Common myeloid progenitor, CD34-positive (primary cell): Measurements from ENCODE around the gene SPEG.
A peak's percentile ranks its signal among the peaks of the same experiment; 100 is the strongest.

Experiments
- CTCF ChIA-PET: fragments of 350-600 bp; sonication (Branson Sonifier 250); formaldehyde crosslinking; loops from one replicate; lab custom pipeline; 2021; ENCODE audit warnings: antibody characterized with exemption; lab: Charles Lee
- POLR2A ChIA-PET: fragments of 350-600 bp; sonication (Branson Sonifier 250); formaldehyde crosslinking; loops from one replicate; lab custom pipeline; 2021; ENCODE audit warnings: antibody characterized with exemption; lab: Charles Lee
- DNase-seq, 3 donors: peaks; one replicate each; pipeline versions ENCODE4 v3.0.0 to v3.0.0-alpha.2; 2013
- H3K27ac ChIP-seq, 2 experiments: 1 replicate in 1 of 2; 2 replicates in 1 of 2; pipeline ENCODE4 v1.7.0; 2013; ENCODE audit warnings: inconsistent platforms in 2 of 2, low read length in 2 of 2, mild to moderate bottlenecking in 2 of 2, low read depth in 1 of 2, moderate library complexity in 1 of 2; ENCODE audit not compliant: severe bottlenecking in 2 of 2, insufficient read depth in 1 of 2, poor library complexity in 1 of 2
- H3K27me3 ChIP-seq, 5 experiments: replicated peaks in 2 of 5; 1 replicate in 3 of 5; 2 replicates in 2 of 5; pipeline versions ENCODE4 v1.6.1 to v1.7.0; 2013; ENCODE audit warnings: low read length in 4 of 5, mild to moderate bottlenecking in 2 of 5, moderate library complexity in 2 of 5, inconsistent platforms in 1 of 5; ENCODE audit not compliant: insufficient read depth in 5 of 5, control insufficient read depth in 4 of 5
- H3K36me3 ChIP-seq, 4 experiments: 1 replicate in 2 of 4; 2 replicates in 2 of 4; pipeline versions ENCODE4 v1.6.1 to v1.7.0; 2013; ENCODE audit warnings: low read length in 3 of 4, control low read depth in 1 of 4, mild to moderate bottlenecking in 1 of 4; ENCODE audit not compliant: control insufficient read depth in 4 of 4, insufficient read depth in 4 of 4
- H3K4me1 ChIP-seq, 4 experiments: 1 replicate in 3 of 4; 2 replicates in 1 of 4; pipeline versions ENCODE4 v1.6.1 to v1.7.1; 2013; ENCODE audit warnings: low read length in 3 of 4, mild to moderate bottlenecking in 3 of 4, control low read depth in 1 of 4, inconsistent platforms in 1 of 4, moderate library complexity in 1 of 4; ENCODE audit not compliant: control insufficient read depth in 4 of 4, insufficient read depth in 4 of 4; ENCODE audit errors: control extremely low read depth in 1 of 4
- H3K4me3 ChIP-seq, 7 experiments: 1 replicate in 4 of 7; 2 replicates in 3 of 7; pipeline versions ENCODE4 v1.5.1 to v1.7.0; 2013; ENCODE audit warnings: mild to moderate bottlenecking in 7 of 7, low read length in 6 of 7, moderate library complexity in 6 of 7, inconsistent platforms in 2 of 7, low read depth in 2 of 7, control low read depth in 1 of 7; ENCODE audit not compliant: insufficient read depth in 4 of 7, control insufficient read depth in 1 of 7; ENCODE audit errors: extremely low read depth in 1 of 7
- H3K9me3 ChIP-seq, 5 experiments: 1 replicate in 4 of 5; 2 replicates in 1 of 5; pipeline versions ENCODE4 v1.6.1 to v1.7.1; 2013; ENCODE audit warnings: low read length in 4 of 5, mild to moderate bottlenecking in 2 of 5, inconsistent platforms in 1 of 5, low read depth in 1 of 5, moderate library complexity in 1 of 5; ENCODE audit not compliant: control insufficient read depth in 4 of 5, insufficient read depth in 2 of 5; ENCODE audit errors: control extremely low read depth in 1 of 5
- WGBS: methylation state at CpG from one replicate; pipeline ENCODE4 v1.1.5; 2013; ENCODE audit not compliant: insufficient coverage; 5-methylcytosine and 5-hydroxymethylcytosine counted together

Gene SPEG

GRCh38 chr2:219491278-219491963, 56.8 kb downstream of the SPEG start:
- Histone ChIP-seq H3K4me1 (peaks cover 0 to 8% (median under 1%) of the 10 kb centered on the region in 4 experiments), H3K27me3 (peaks cover 0 to 77% (median 34%) of the 10 kb centered on the region in 5 experiments), H3K9me3 (no peaks in the 10 kb centered on the region), H3K27ac (no peak overlapping the region), H3K4me3 (no peak overlapping the region), H3K36me3 (no peaks in the 10 kb centered on the region)
- CTCF ChIA-PET: interaction anchor here (1.2 to 60.5 kb wide), 6 partner anchors 9 to 72 kb away, joined by 4 to 1724 read pairs (median 8); partner anchors contain the start of genes ASIC4, CHPF and TMEM198
- no peak for DNase-seq
- 88% methylated on average over 11 of the region's 14 CpGs for WGBS
- POLR2A ChIA-PET: no interaction called here

DNA sequence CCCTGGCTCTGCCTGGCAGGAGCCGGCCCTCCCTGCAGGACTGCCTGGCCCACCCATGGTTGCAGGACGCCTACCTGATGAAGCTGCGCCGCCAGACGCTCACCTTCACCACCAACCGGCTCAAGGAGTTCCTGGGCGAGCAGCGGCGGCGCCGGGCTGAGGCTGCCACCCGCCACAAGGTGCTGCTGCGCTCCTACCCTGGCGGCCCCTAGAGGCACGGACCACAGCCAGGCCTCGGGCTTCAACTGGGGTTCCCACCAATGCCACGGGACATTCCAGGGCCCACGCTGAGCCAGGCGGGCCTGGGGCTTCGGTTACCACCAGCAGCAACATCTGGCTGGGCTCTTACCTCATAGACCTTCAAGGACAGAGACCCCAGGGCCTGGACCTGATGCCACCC, 57.9 kb downstream of the SPEG start:
- CTCF ChIA-PET: interaction anchor here (0.8 to 60.5 kb wide), 7 partner anchors 10 to 90 kb away, joined by 3 to 1724 read pairs (median 6); partner anchors contain the start of genes ASIC4, CHPF and TMEM198
- no peak for DNase-seq
- H3K9me3 ChIP-seq: no peaks in the 10 kb centered on the region
- H3K4me3 ChIP-seq: no peak overlapping the region
- POLR2A ChIA-PET: no interaction called here
- no peaks in the 10 kb centered on the region for H3K36me3 ChIP-seq
- peaks cover 0 to 83% (median 32%) of the 10 kb centered on the region in 5 experiments for H3K27me3 ChIP-seq
- peaks cover 0 to 20% (median 7%) of the 10 kb centered on the region in 4 experiments for H3K4me1 ChIP-seq
- WGBS: 86% methylated on average over 9 of the region's 20 CpGs
- no peak overlapping the region for H3K27ac ChIP-seq

DNA sequence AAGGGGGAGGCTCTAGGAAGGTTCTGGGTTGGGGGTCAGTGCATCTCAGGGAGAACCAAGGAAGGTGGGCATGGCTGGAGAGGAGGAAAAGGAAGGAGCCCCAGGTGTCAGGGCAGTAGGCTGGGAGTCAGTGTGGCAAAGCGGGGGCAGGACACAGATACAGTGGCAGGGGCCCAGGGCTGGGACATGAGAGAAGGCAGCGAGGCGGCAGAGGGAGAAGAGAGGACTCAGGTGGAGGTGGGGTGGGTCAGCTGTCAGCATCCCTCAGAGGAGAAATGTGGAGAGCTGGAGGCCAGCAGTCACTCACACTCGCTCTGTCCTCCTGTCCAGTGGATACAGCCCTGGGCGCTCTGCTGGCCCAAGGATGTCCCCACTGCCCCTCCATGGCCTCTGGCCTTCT, 58.4 kb downstream of the SPEG start:
- no peak overlapping the region for H3K27ac ChIP-seq
- peaks cover 0 to 84% (median 32%) of the 10 kb centered on the region in 5 experiments for H3K27me3 ChIP-seq
- no peaks in the 10 kb centered on the region for H3K36me3 ChIP-seq
- no peaks in the 10 kb centered on the region for H3K9me3 ChIP-seq
- ChIA-PET POLR2A (no interaction called here), CTCF (interaction anchor here (1.7 to 60.5 kb wide), 3 partner anchors 9 to 31 kb away, joined by 5 to 1724 read pairs (median 78); partner anchors contain the start of genes ASIC4, CHPF and TMEM198)
- peaks cover 0 to 25% (median 12%) of the 10 kb centered on the region in 4 experiments for H3K4me1 ChIP-seq
- H3K4me3 ChIP-seq: no peak overlapping the region
- 94% methylated on average over 3 of the region's 5 CpGs for WGBS
- DNase-seq: no peak

DNA sequence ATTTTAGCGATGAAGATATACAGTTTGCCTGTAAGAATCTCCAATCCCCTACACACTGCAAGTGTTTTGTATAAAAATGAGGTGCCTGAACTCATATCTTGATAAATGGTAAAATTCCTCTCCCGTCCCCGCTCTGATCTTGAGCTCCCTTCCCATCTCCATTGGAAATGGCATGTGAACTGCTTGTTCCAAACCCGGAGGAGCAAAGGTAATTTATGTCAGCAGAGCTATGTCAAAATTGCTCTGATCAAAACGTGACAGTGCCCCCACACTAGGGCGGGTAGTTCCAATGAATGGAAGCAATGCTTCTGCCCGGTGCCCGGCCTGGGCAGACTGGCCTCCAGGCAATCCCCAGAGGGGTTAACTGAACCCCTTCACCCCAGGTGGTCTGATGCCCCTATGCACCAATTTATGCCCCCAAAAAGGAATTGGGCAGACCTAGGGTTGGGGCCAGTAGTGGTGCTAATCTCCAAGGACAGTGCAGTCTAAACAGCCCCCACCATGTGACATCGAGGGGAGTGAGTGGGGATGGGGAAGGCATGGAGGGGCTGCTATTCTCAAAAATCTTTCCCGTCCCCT, 60.4 kb downstream of the SPEG start:
- no peak for DNase-seq
- no peaks in the 10 kb centered on the region for H3K9me3 ChIP-seq
- H3K4me3 ChIP-seq: no peak overlapping the region
- CTCF ChIA-PET: interaction anchor here (0.6 to 60.5 kb wide), 17 partner anchors 11 to 475 kb away, joined by 3 to 1724 read pairs (median 4); partner anchors contain the start of genes ASIC4, CHPF, DES and TMEM198
- H3K36me3 ChIP-seq: no peaks in the 10 kb centered on the region
- H3K27me3 ChIP-seq: peaks cover 0 to 77% (median 28%) of the 10 kb centered on the region in 5 experiments
- H3K4me1 ChIP-seq: peaks cover 4 to 40% (median 24%) of the 10 kb centered on the region in 4 experiments
- WGBS: 32% methylated on average over 7 of the region's 10 CpGs
- H3K27ac ChIP-seq: no peak overlapping the region
- POLR2A ChIA-PET: interaction anchor here (1.0 to 1.3 kb wide), 2 partner anchors 11 to 13 kb away, joined by 3 read pairs; no protein-coding TSS in a partner anchor

DNA sequence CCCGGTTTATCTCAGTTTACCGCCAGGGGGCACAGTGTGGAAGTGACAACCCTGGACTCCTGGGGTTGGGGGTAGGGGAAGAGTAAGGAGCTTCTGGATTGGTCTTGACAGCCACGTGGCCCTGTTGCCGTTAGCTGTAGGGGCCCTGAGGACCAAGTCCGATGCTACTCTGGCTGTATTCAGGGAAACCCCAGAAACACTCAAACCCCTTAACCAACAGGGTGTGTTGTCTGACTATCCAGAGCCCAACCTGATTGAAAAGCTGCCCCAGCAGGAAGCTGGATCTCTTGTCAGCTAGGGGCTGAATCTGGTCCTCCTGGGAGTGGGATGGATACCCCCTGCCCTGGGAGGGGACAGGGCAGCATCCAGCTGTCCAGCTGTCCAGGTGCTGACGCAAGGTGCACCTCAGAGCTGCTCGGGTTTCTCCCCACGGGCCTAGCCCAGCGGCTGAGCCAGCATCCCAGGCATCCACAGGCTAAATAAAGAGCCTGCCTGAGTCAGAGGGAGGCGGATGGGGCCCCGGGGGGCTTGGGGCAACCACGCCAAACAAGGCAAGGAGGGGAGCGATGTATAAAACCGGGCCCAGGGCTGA, 61.0 kb downstream of the SPEG start:
- Histone ChIP-seq H3K4me3 (no peak overlapping the region), H3K9me3 (no peaks in the 10 kb centered on the region), H3K4me1 (peaks cover 4 to 41% (median 26%) of the 10 kb centered on the region in 4 experiments), H3K27me3 (peaks cover 0 to 76% (median 28%) of the 10 kb centered on the region in 5 experiments), H3K27ac (no peak overlapping the region), H3K36me3 (no peaks in the 10 kb centered on the region)
- peak; percentile 78 to 81 (median 80) for DNase-seq
- 47% methylated on average over 10 of the region's 14 CpGs for WGBS
- CTCF ChIA-PET: interaction anchor here (0.6 to 60.5 kb wide), 15 partner anchors 12 to 476 kb away, joined by 3 to 1724 read pairs (median 4); partner anchors contain the start of genes ASIC4, CHPF, DES and TMEM198
- POLR2A ChIA-PET: interaction anchor here (1.0 to 1.3 kb wide), 2 partner anchors 12 to 13 kb away, joined by 3 read pairs; no protein-coding TSS in a partner anchor

DNA sequence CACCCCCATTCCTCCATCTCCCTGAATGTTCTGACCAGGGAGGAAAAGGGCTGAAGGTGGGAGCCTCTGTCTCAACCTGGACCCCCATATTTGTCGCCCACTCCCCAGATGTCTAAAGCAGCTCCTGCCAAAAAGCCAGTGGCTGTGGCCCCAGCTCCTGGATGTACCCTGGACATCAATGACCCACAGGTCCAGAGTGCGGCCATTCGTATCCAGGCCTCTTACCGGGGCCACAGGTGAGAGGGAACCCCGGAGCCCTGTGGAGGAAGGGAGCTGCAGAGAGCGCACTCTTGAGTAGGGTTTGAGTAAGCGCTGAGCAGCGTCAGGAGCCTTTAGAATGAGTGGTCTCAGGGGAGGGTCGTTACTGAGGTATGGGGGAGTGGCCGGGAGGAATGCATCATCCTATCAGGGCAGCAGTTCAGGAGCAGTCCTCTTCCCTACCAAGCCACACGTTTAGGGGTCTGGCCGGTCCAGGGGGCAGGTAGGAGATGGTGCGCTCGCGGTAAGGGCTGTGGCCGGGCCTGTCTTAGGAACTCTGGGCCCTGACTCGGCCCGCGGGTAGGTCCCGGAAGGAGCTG, 61.7 kb downstream of the SPEG start:
- POLR2A ChIA-PET: interaction anchor here (0.7 kb wide), 1 partner anchor 33 kb away, joined by 4 read pairs; no protein-coding TSS in a partner anchor
- H3K4me1 ChIP-seq: peaks cover 4 to 41% (median 26%) of the 10 kb centered on the region in 4 experiments
- CTCF ChIA-PET: interaction anchor here (0.9 to 60.5 kb wide), 9 partner anchors 12 to 94 kb away, joined by 3 to 1724 read pairs (median 4); partner anchors contain the start of genes ASIC4, CHPF and TMEM198
- peaks cover 0 to 70% (median 28%) of the 10 kb centered on the region in 5 experiments for H3K27me3 ChIP-seq
- 16% methylated on average over 13 of the region's 20 CpGs for WGBS
- no peak overlapping the region for H3K4me3 ChIP-seq
- H3K9me3 ChIP-seq: no peaks in the 10 kb centered on the region
- no peak for DNase-seq
- H3K36me3 ChIP-seq: no peaks in the 10 kb centered on the region
- no peak overlapping the region for H3K27ac ChIP-seq
